Parathyroid adenoma (tissue), 2 donors: ENCODE results near the gene IGFL4.

Experiments used
- H2AFZ ChIP-seq: fragments of 300-600 bp; sonication (generic); one replicate; pipeline ENCODE4 v1.7.0; 2017; ENCODE audit warnings: antibody characterized with exemption, mild to moderate bottlenecking
- H3K27ac ChIP-seq: fragments of 300-600 bp; sonication (generic); one replicate; pipeline ENCODE4 v1.7.0; 2017
- H3K27me3 ChIP-seq: fragments of 300-600 bp; sonication (generic); one replicate; pipeline ENCODE4 v1.7.0; 2017; ENCODE audit warnings: low read length; ENCODE audit not compliant: control insufficient read depth, insufficient read depth
- H3K36me3 ChIP-seq: fragments of 300-600 bp; sonication (generic); one replicate; pipeline ENCODE4 v1.7.0; 2017; ENCODE audit warnings: low read length; ENCODE audit not compliant: control insufficient read depth, insufficient read depth
- H3K4me1 ChIP-seq: fragments of 300-600 bp; sonication (generic); one replicate; pipeline ENCODE4 v1.7.0; 2017; ENCODE audit warnings: control low read depth
- H3K4me2 ChIP-seq: fragments of 300-600 bp; sonication (generic); one replicate; pipeline ENCODE4 v1.7.0; 2017; ENCODE audit warnings: low read length
- H3K4me3 ChIP-seq: fragments of 300-600 bp; sonication (generic); one replicate; pipeline ENCODE4 v1.7.0; 2017; ENCODE audit warnings: low read depth, low read length
- H3K79me2 ChIP-seq: fragments of 300-600 bp; sonication (generic); one replicate; pipeline ENCODE4 v1.7.0; 2017; ENCODE audit warnings: control low read depth
- H3K9ac ChIP-seq: fragments of 300-600 bp; sonication (generic); one replicate; pipeline ENCODE4 v1.7.0; 2017; ENCODE audit warnings: mild to moderate bottlenecking
- H3K9me3 ChIP-seq: fragments of 300-600 bp; sonication (generic); one replicate; pipeline ENCODE4 v1.7.0; 2017; ENCODE audit warnings: low read length; ENCODE audit not compliant: control insufficient read depth
- CTCF ChIP-seq: fragments of 300-600 bp; sonication (generic); IDR thresholded peaks from one replicate; pipeline ENCODE4 v1.7.0; 2017; ENCODE audit warnings: antibody characterized with exemption, mild to moderate bottlenecking
- donor health status: primary hyperparathyroidism.

The IGFL4 gene

GRCh38 chr19:46066471-46066870 is 25.7 kb upstream of the IGFL4 start:
- H3K4me3 ChIP-seq = no peak overlapping the region
- H3K27me3 ChIP-seq = no peaks in the 10 kb centered on the region
- no peaks in the 10 kb centered on the region for H3K4me1 ChIP-seq
- no peak overlapping the region for H2AFZ ChIP-seq
- H3K4me2 ChIP-seq = no peak overlapping the region
- no peaks in the 10 kb centered on the region for H3K9me3 ChIP-seq
- H3K27ac ChIP-seq = no peak overlapping the region
- no peak for TF ChIP-seq CTCF
- no peak overlapping the region for H3K9ac ChIP-seq
- H3K79me2 ChIP-seq = no peaks in the 10 kb centered on the region
- H3K36me3 ChIP-seq = no peaks in the 10 kb centered on the region

- Histone ChIP-seq H3K36me3 (no peaks in the 10 kb centered on the region), H3K9me3 (no peaks in the 10 kb centered on the region), H3K27me3 (no peaks in the 10 kb centered on the region), H3K4me3 (no peak overlapping the region), H2AFZ (no peak overlapping the region), H3K4me1 (no peaks in the 10 kb centered on the region), H3K27ac (no peak overlapping the region), H3K79me2 (no peaks in the 10 kb centered on the region), H3K9ac (no peak overlapping the region), H3K4me2 (no peak overlapping the region)
- no peak for TF ChIP-seq CTCF
Observed at GRCh38 chr19:46065486-46066071, 24.8 kb upstream of the IGFL4 start.

GRCh38 chr19:46063201-46063600 is 22.4 kb upstream of the IGFL4 start:
- H3K4me2 ChIP-seq = no peak overlapping the region
- H3K79me2 ChIP-seq = no peaks in the 10 kb centered on the region
- TF ChIP-seq CTCF = no peak
- no peaks in the 10 kb centered on the region for H3K27me3 ChIP-seq
- no peak overlapping the region for H2AFZ ChIP-seq
- H3K4me3 ChIP-seq = no peak overlapping the region
- no peaks in the 10 kb centered on the region for H3K9me3 ChIP-seq
- no peaks in the 10 kb centered on the region for H3K36me3 ChIP-seq
- H3K9ac ChIP-seq = no peak overlapping the region
- H3K4me1 ChIP-seq = no peaks in the 10 kb centered on the region
- no peak overlapping the region for H3K27ac ChIP-seq

GRCh38 chr19:46060012-46060411 is 19.2 kb upstream of the IGFL4 start:
- no peak overlapping the region for H3K4me2 ChIP-seq
- no peak overlapping the region for H3K9ac ChIP-seq
- no peaks in the 10 kb centered on the region for H3K36me3 ChIP-seq
- H2AFZ ChIP-seq = no peak overlapping the region
- no peaks in the 10 kb centered on the region for H3K27me3 ChIP-seq
- H3K27ac ChIP-seq = no peak overlapping the region
- no peak overlapping the region for H3K4me3 ChIP-seq
- no peaks in the 10 kb centered on the region for H3K79me2 ChIP-seq
- H3K4me1 ChIP-seq = no peaks in the 10 kb centered on the region
- no peak for TF ChIP-seq CTCF
- H3K9me3 ChIP-seq = no peaks in the 10 kb centered on the region

GRCh38 chr19:46058778-46059177 is 18.0 kb upstream of the IGFL4 start:
- no peak overlapping the region for H3K9ac ChIP-seq
- H2AFZ ChIP-seq = no peak overlapping the region
- no peak overlapping the region for H3K4me2 ChIP-seq
- H3K4me3 ChIP-seq = no peak overlapping the region
- H3K27me3 ChIP-seq = no peaks in the 10 kb centered on the region
- no peak for TF ChIP-seq CTCF
- no peaks in the 10 kb centered on the region for H3K9me3 ChIP-seq
- H3K79me2 ChIP-seq = no peaks in the 10 kb centered on the region
- H3K4me1 ChIP-seq = no peaks in the 10 kb centered on the region
- no peaks in the 10 kb centered on the region for H3K36me3 ChIP-seq
- no peak overlapping the region for H3K27ac ChIP-seq
